ENCODE measurements around the gene FSTL4. TPM values are rescaled to one million over a fixed set of nuclear protein-coding genes. Genes with fewer than 3 reads are reported as not detected.

FSTL4 gene
- total and polyA plus RNA-seq, 2 of the 13 experiments (the other 11 are each of a cell fraction or from before 2014, with no cell fraction given) = 2.1 to 3.0 TPM

DNA sequence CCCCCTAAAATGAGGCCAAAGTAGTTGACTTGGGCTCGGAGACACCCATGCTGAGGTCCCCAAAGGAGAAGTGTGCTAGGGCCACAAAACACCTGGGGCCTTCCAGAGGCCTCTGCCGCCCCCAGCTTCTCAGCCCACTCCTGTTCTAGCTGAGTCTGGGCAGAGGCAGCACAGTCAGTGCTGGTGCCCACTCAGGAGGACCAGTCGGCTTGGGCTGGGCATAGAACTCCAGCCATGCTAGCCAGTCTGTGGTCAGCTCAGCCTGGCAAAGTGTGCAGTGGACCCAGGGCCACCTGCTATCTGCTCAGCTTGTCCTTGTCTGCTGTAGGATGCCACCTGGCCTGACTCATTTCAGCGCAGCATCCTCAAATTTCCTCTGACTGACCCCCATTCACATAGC lies 254.6 kb downstream of the FSTL4 start:
- Histone ChIP-seq H2AFZ (ENCODE audit: low read length) (no peak overlapping the region), H3K4me1 (ENCODE audit: insufficient read depth, low read length) (no peaks in the 10 kb centered on the region), H3K4me3 (replicated peaks in 1 of 3; ENCODE audit: insufficient read depth in 1 of 3, low read depth in 2 of 3, low read length in 3 of 3) (no peak overlapping the region), H3K27me3 (ENCODE audit: control insufficient read depth in 1 of 2, insufficient read depth in 2 of 2, low read length in 2 of 2) (peaks cover 0 to 12% of the 10 kb centered on the region in 2 experiments; a peak in 1 of 5 replicates), H3K27ac (ENCODE audit: extremely low read length, insufficient read depth, low read length) (no peak overlapping the region), H4K20me1 (ENCODE audit: insufficient read depth, low read length) (no peaks in the 10 kb centered on the region), H3K4me2 (ENCODE audit: low read depth, low read length) (no peak overlapping the region), H3K9me3 (ENCODE audit: low read length) (no peaks in the 10 kb centered on the region), H3K36me3 (replicated peaks in 1 of 2; ENCODE audit: control insufficient read depth in 1 of 2, insufficient read depth in 2 of 2, low read length in 2 of 2) (no peaks in the 10 kb centered on the region), H3K79me2 (ENCODE audit: insufficient read depth, low read length) (no peaks in the 10 kb centered on the region), H3K9ac (ENCODE audit: insufficient read depth, low read depth, low read length) (no peak overlapping the region)
- ChIA-PET CTCF (ENCODE audit: low intra/inter-chr PET ratio, low total read pairs) (no interaction called here), POLR2A (no interaction called here)
- 33% methylated on average over 2 of the region's 4 CpGs for WGBS (ENCODE audit: low lambda C conversion rate)
- no peak for DNase-seq (ENCODE audit: low spot score)
- ATAC-seq = no peak
- TF ChIP-seq ZNF564 (CRISPR knock-in tag; IDR thresholded peaks at IDR 0.05) (no peak), REPIN1 (CRISPR knock-in tag; IDR thresholded peaks at IDR 0.05; ENCODE audit: borderline replicate concordance, low read depth) (no peak), ZSCAN21 (CRISPR knock-in tag; IDR thresholded peaks at IDR 0.05; ENCODE audit: borderline replicate concordance) (no peak)
- TF ChIP-seq, protein P1, sequence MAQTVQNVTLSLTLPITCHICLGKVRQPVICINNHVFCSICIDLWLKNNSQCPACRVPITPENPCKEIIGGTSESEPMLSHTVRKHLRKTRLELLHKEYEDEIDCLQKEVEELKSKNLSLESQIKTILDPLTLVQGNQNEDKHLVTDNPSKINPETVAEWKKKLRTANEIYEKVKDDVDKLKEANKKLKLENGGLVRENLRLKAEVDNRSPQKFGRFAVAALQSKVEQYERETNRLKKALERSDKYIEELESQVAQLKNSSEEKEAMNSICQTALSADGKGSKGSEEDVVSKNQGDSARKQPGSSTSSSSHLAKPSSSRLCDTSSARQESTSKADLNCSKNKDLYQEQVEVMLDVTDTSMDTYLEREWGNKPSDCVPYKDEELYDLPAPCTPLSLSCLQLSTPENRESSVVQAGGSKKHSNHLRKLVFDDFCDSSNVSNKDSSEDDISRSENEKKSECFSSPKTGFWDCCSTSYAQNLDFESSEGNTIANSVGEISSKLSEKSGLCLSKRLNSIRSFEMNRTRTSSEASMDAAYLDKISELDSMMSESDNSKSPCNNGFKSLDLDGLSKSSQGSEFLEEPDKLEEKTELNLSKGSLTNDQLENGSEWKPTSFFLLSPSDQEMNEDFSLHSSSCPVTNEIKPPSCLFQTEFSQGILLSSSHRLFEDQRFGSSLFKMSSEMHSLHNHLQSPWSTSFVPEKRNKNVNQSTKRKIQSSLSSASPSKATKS (CRISPR knock-in tag; IDR thresholded peaks at IDR 0.05) = no peak
- TF ChIP-seq, protein P2, sequence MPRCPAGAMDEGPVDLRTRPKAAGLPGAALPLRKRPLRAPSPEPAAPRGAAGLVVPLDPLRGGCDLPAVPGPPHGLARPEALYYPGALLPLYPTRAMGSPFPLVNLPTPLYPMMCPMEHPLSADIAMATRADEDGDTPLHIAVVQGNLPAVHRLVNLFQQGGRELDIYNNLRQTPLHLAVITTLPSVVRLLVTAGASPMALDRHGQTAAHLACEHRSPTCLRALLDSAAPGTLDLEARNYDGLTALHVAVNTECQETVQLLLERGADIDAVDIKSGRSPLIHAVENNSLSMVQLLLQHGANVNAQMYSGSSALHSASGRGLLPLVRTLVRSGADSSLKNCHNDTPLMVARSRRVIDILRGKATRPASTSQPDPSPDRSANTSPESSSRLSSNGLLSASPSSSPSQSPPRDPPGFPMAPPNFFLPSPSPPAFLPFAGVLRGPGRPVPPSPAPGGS (CRISPR knock-in tag; IDR thresholded peaks at IDR 0.05) = no peak
- BruUV-seq (replicated peaks) = no TSS peak
- no peak for FAIRE-seq
- in situ Hi-C loops (cut with HindIII; ENCODE audit: extremely low pct_ligation_motif_present, low pct_unique_long_range_greater_than_20kb) = no loop called here
- intact Hi-C loops (cut with micrococcal nuclease; ENCODE audit: unreplicated experiment) = no loop called here

Measured in HepG2 (cell line).